H1 (cell line): Measurements from ENCODE around the gene YARS1. TPM values are rescaled to one million over a fixed set of nuclear protein-coding genes. Genes with fewer than 3 reads are reported as not detected.

Experiments
- ATF3 ChIP-seq: IDR thresholded peaks from 2 replicates; pipeline ENCODE4 v1.6.1; 2011; ENCODE audit warnings: low read depth, mild to moderate bottlenecking, low read length; ENCODE audit not compliant: insufficient read depth
- BACH1 ChIP-seq: IDR thresholded peaks from 2 replicates; pipeline ENCODE4 v1.6.1; 2012; ENCODE audit warnings: low read length, improper control_type of control experiment
- CBX5 ChIP-seq: fragments of 300-800, 300-1000 bp; sonication (generic); IDR thresholded peaks from 2 replicates; pipeline ENCODE4 v1.7.1; 2016; ENCODE audit warnings: antibody characterized with exemption, low read length, low read depth
- CBX8 ChIP-seq: fragments of 300-800, 300-1000 bp; sonication (generic); IDR thresholded peaks from 2 replicates; pipeline ENCODE4 v1.7.1; 2016; ENCODE audit warnings: low read depth, low read length, borderline replicate concordance
- CREB1 ChIP-seq: IDR thresholded peaks from 2 replicates; pipeline ENCODE4 v1.6.1; 2012; ENCODE audit warnings: inconsistent platforms
- CTBP2 ChIP-seq: IDR thresholded peaks from 2 replicates; pipeline ENCODE4 v1.7.0; 2011; ENCODE audit warnings: borderline replicate concordance, mild to moderate bottlenecking, moderate library complexity, mixed read lengths, low read length; ENCODE audit not compliant: insufficient read depth, insufficient read length
- E2F6 ChIP-seq: IDR thresholded peaks from 2 replicates; pipeline ENCODE4 v1.6.1; 2012; ENCODE audit warnings: inconsistent platforms
- EGR1 ChIP-seq: IDR thresholded peaks from 2 replicates; pipeline ENCODE4 v1.6.1; 2011; ENCODE audit warnings: low read depth, low read length, borderline replicate concordance
- EP300 ChIP-seq, 2 experiments: IDR thresholded peaks; 1 replicate in 1 of 2; 2 replicates in 1 of 2; pipeline ENCODE4 v1.6.1; 2011 to 2012; ENCODE audit warnings: low read depth in 2 of 2, low read length in 2 of 2, mild to moderate bottlenecking in 2 of 2, borderline replicate concordance in 1 of 2, inconsistent platforms in 1 of 2, moderate library complexity in 1 of 2
- HDAC2 ChIP-seq, 2 experiments: fragments of 300-600 bp in 1 of 2; sonication (generic) in 1 of 2; IDR thresholded peaks; 2 replicates each; pipeline ENCODE4 v1.6.1; 2011 to 2012; ENCODE audit warnings: low read depth in 2 of 2, low read length in 2 of 2, mild to moderate bottlenecking in 2 of 2, moderate library complexity in 2 of 2, borderline replicate concordance in 1 of 2, inconsistent platforms in 1 of 2
- JUND ChIP-seq: IDR thresholded peaks from 2 replicates; pipeline ENCODE4 v1.6.1; 2011; ENCODE audit warnings: mild to moderate bottlenecking, improper control_type of control experiment, low read length
- KDM1A ChIP-seq: fragments of 200-600, 300-600 bp; sonication (generic); IDR thresholded peaks from 2 replicates; pipeline ENCODE4 v1.7.1; 2016; ENCODE audit warnings: mild to moderate bottlenecking, low read length, borderline replicate concordance
- KDM4A ChIP-seq: IDR thresholded peaks from one replicate; pipeline ENCODE4 v1.7.1; 2012; ENCODE audit warnings: low read depth, mild to moderate bottlenecking, moderate library complexity, low read length, inconsistent platforms; ENCODE audit not compliant: severe bottlenecking
- PHF8 ChIP-seq: fragments of 200-600 bp; sonication (generic); conservative IDR thresholded peaks from 2 replicates; pipeline ENCODE4 v1.7.1; 2012; ENCODE audit warnings: low read depth, mild to moderate bottlenecking, inconsistent platforms, low read length, moderate library complexity
- POLR2AphosphoS5 ChIP-seq: IDR thresholded peaks from 2 replicates; pipeline ENCODE4 v1.6.1; 2011; ENCODE audit warnings: low read depth, low read length
- RXRA ChIP-seq: IDR thresholded peaks from 2 replicates; pipeline ENCODE4 v1.6.1; 2011; ENCODE audit warnings: low read depth, mild to moderate bottlenecking, low read length, moderate library complexity; ENCODE audit not compliant: insufficient read depth
- SIN3A ChIP-seq, 2 experiments: IDR thresholded peaks in 1 of 2; conservative IDR thresholded peaks in 1 of 2; 2 replicates each; pipeline ENCODE4 v1.6.1; 2011 to 2012; ENCODE audit warnings: low read length in 2 of 2, improper control_type of control experiment in 1 of 2, low read depth in 1 of 2, mild to moderate bottlenecking in 1 of 2
- TBP ChIP-seq: IDR thresholded peaks from 2 replicates; pipeline ENCODE4 v1.6.1; 2011; ENCODE audit warnings: low read depth, low read length, improper control_type of control experiment
- polyA plus RNA-seq, 7 experiments: library from polyadenylated mRNA; depleted of rRNA in 3 of 7; stranded (reverse) in 5 of 7; unstranded in 2 of 7; fragments of >200 nt in 5 of 7; fragments of 200-250 nt in 2 of 7; gene quantifications; 1 replicate in 5 of 7; 2 replicates in 1 of 7; 4 replicates in 1 of 7; pipeline versions ENCODE4 v1.2.1 to v1.2.3, GENCODE V29; 2011 to 2013; ENCODE audit warnings: missing spikeins in 2 of 7, mixed read lengths in 2 of 7
- total RNA-seq: library from RNA; stranded (reverse); fragmentation: NEBNext Ultra II Directional; extraction: Animal tissue kit (Norgen Biotek cat#: 25700); gene quantifications from 2 replicates; pipeline ENCODE4 v1.2.1, GENCODE V29; 2021
- TF ChIP-seq, protein P1 (sequence below): IDR thresholded peaks from 2 replicates; pipeline ENCODE4 v1.6.1; 2012; ENCODE audit warnings: low read length, inconsistent platforms

The YARS1 gene
- total and polyA plus RNA-seq, 2 of the 8 experiments (the other 6 are each of a cell fraction or from before 2014, with no cell fraction given): 47.1 to 226 TPM

GRCh38 chr1:32765570-32766327 is 51.4 kb downstream of the YARS1 start (continued):
- peak in 1 of 2 experiments; percentile 43; a peak in 1 of 3 replicates for TF ChIP-seq EP300 (IDR thresholded peaks at IDR 0.05; ENCODE audit: borderline replicate concordance in 1 of 2, low read depth in 2 of 2, low read length in 2 of 2)
- no peak for TF ChIP-seq JUND
- TF ChIP-seq RXRA: no peak
- TF ChIP-seq KDM1A: no peak
- TF ChIP-seq HDAC2 (IDR thresholded peaks at IDR 0.05; ENCODE audit: borderline replicate concordance in 1 of 2, low read depth in 2 of 2, low read length in 2 of 2): 0 out of 4 replicates have a peak, but pooled peaks of 1 of the 2 experiments have one; percentile 41
- no peak for TF ChIP-seq ATF3
- TF ChIP-seq CTBP2: no peak
- TF ChIP-seq CBX8: no peak
- peak; percentile 28; the same call in 1 of the 2 replicates for TF ChIP-seq TBP
- TF ChIP-seq, protein P1, sequence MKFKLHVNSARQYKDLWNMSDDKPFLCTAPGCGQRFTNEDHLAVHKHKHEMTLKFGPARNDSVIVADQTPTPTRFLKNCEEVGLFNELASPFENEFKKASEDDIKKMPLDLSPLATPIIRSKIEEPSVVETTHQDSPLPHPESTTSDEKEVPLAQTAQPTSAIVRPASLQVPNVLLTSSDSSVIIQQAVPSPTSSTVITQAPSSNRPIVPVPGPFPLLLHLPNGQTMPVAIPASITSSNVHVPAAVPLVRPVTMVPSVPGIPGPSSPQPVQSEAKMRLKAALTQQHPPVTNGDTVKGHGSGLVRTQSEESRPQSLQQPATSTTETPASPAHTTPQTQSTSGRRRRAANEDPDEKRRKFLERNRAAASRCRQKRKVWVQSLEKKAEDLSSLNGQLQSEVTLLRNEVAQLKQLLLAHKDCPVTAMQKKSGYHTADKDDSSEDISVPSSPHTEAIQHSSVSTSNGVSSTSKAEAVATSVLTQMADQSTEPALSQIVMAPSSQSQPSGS: no peak
- no peak for TF ChIP-seq EGR1
- no peak for TF ChIP-seq BACH1
- TF ChIP-seq PHF8: 0 out of 2 replicates have a peak, but pooled peaks have one; percentile 19
- TF ChIP-seq CBX5: no peak
- TF ChIP-seq CREB1: peak; percentile 15; the same call in 1 of the 2 replicates
- 0 out of 4 replicates have a peak, but pooled peaks have one; percentile 9 to 12 for TF ChIP-seq SIN3A (conservative IDR thresholded peaks at IDR 0.05 in 1 of 2, IDR thresholded peaks at IDR 0.05 in 1 of 2; ENCODE audit: low read depth in 1 of 2, low read length in 2 of 2)
- TF ChIP-seq KDM4A: no peak
- TF ChIP-seq E2F6: no peak
- no peak; the same call in 1 of the 2 replicates for TF ChIP-seq POLR2AphosphoS5
